ENCODE results near the gene ST3GAL5.

DNA sequence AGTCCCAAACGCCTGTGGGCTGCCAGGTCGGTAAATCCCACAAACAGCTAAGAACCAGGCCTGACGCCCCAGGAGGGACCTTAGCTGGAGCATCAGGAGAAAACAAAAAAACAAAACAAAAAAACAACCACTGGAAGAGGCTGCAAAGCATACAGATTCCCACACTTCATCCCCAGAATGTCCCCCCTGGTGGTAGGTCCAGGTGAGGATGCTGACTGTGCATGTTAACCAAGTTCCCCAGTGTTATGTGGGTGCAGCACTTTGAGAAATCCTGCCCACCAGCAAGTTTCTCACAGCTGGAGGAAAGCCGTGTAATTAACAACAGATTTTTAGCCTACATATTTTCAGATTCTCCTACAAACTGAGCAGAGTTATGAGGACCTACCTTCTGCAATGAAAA lies 15.1 kb downstream of the ST3GAL5 start:
- TF ChIP-seq, protein P1, sequence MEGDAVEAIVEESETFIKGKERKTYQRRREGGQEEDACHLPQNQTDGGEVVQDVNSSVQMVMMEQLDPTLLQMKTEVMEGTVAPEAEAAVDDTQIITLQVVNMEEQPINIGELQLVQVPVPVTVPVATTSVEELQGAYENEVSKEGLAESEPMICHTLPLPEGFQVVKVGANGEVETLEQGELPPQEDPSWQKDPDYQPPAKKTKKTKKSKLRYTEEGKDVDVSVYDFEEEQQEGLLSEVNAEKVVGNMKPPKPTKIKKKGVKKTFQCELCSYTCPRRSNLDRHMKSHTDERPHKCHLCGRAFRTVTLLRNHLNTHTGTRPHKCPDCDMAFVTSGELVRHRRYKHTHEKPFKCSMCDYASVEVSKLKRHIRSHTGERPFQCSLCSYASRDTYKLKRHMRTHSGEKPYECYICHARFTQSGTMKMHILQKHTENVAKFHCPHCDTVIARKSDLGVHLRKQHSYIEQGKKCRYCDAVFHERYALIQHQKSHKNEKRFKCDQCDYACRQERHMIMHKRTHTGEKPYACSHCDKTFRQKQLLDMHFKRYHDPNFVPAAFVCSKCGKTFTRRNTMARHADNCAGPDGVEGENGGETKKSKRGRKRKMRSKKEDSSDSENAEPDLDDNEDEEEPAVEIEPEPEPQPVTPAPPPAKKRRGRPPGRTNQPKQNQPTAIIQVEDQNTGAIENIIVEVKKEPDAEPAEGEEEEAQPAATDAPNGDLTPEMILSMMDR (IDR thresholded peaks at IDR 0.05; ENCODE audit: insufficient read depth, low read length) = no peak
- no peak for TF ChIP-seq POLR2AphosphoS5 (IDR thresholded peaks at IDR 0.05; ENCODE audit: low read depth)
- no peak for TF ChIP-seq GABPA (IDR thresholded peaks at IDR 0.05; ENCODE audit: low read depth)

Data from HL-60 (cell line).